Esophagus muscularis mucosa (tissue), 4 donors: ENCODE measurements around the gene CTNS. TPM values are rescaled to one million over a fixed set of nuclear protein-coding genes. Genes with fewer than 3 reads are reported as not detected.

Source experiments
- DNase-seq: peaks from one replicate; pipeline ENCODE4 v3.0.0-alpha.2; 2017; ENCODE audit errors: extremely low spot score
- H3K27ac ChIP-seq, 4 donors: fragments of 200-600 bp; sonication (generic); replicated peaks in 1 of 4; 1 replicate in 3 of 4; 2 replicates in 1 of 4; pipeline ENCODE4 v1.5.1; 2016 to 2019; ENCODE audit warnings: mild to moderate bottlenecking in 1 of 4
- H3K27me3 ChIP-seq, 4 donors: fragments of 200-600 bp; sonication (generic); one replicate each; pipeline versions ENCODE4 v1.5.1 to v1.6.0; 2016 to 2019
- H3K36me3 ChIP-seq, 4 donors: fragments of 200-600 bp; sonication (generic); one replicate each; pipeline ENCODE4 v1.5.1; 2016 to 2019
- H3K4me1 ChIP-seq, 4 donors: fragments of 200-600 bp; sonication (generic); one replicate each; pipeline ENCODE4 v1.5.1; 2016 to 2019
- H3K4me3 ChIP-seq, 4 donors: fragments of 200-600 bp; sonication (generic); 1 replicate in 2 of 4; 2 replicates in 2 of 4; pipeline ENCODE4 v1.5.1; 2016 to 2019; ENCODE audit warnings: mild to moderate bottlenecking in 4 of 4, moderate library complexity in 1 of 4
- H3K9me3 ChIP-seq, 4 donors: fragments of 200-600 bp; sonication (generic); 1 replicate in 3 of 4; 2 replicates in 1 of 4; pipeline ENCODE4 v1.5.1; 2016 to 2019
- EP300 ChIP-seq: sonication (generic); formaldehyde crosslinking; IDR thresholded peaks from one replicate; pipeline ENCODE4 v1.6.1; 2017; ENCODE audit warnings: antibody characterized with exemption
- POLR2A ChIP-seq: fragments of 450-650 bp; IDR thresholded peaks from one replicate; pipeline ENCODE4 v1.6.1; 2017; ENCODE audit warnings: antibody characterized with exemption, moderate library complexity, mild to moderate bottlenecking, low read depth
- POLR2AphosphoS5 ChIP-seq, 2 donors: sonication (generic); formaldehyde crosslinking; IDR thresholded peaks; one replicate each; pipeline ENCODE4 v1.6.1; 2017; ENCODE audit warnings: antibody characterized with exemption in 2 of 2
- WGBS: methylation state at CpG from one replicate; pipeline ENCODE4 v1.1.5; 2018; 5-methylcytosine and 5-hydroxymethylcytosine counted together
- intact Hi-C: fragments of 100-400 bp; cut with DNase I; formaldehyde crosslinking; loops from one replicate; pipeline ENCODE4 v1.15.1; 2023
- total RNA-seq, 4 donors: library from RNA; depleted of rRNA; stranded (reverse); fragments of >200 nt; gene quantifications; one replicate each; pipeline versions ENCODE4 v1.1.0 to v1.2.1, GENCODE V29; 2016
- TF ChIP-seq, protein P1 (sequence below), 3 experiments: fragments of 200-600 bp in 2 of 3; fragments of 450-650 bp in 1 of 3; sonication (generic) in 2 of 3; IDR thresholded peaks; one replicate each; pipeline ENCODE4 v1.5.1; 2017 to 2019; ENCODE audit warnings: antibody characterized with exemption in 3 of 3, mild to moderate bottlenecking in 2 of 3, moderate library complexity in 1 of 3

Gene CTNS
- total RNA-seq, 4 donors from 2014 or later, result 10.4 to 20.3 (median 15.5) TPM

DNA sequence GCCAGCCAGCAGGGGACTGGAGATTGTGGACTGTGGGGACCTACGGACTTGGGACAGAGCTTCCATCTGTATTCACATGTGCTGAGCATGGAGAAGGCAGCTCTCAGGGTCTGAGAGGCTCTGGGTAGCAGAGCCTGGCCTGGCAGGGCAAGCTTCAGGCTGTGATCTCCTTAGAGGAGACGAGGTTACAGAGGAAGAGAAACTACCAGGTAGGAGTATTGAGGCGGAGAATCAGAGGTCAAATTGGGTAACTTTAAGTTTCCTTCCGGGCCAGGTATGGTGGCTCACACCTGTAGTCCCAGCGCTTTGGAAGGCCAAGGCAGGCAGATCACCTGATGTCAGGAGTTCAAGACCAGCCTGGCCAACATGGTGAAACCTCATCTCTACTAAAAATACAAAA lies 8.8 kb downstream of the CTNS start:
- intact Hi-C loops, result no loop called here
- Histone ChIP-seq H3K36me3 (peaks cover 6 to 87% (median 49%) of the 10 kb centered on the region in 4 donors), H3K4me1 (peaks cover 0 to 11% (median 3%) of the 10 kb centered on the region in 4 donors), H3K27me3 (no peaks in the 10 kb centered on the region), H3K9me3 (no peaks in the 10 kb centered on the region), H3K27ac (no peak overlapping the region), H3K4me3 (no peak overlapping the region)
- whole genome bisulfite sequencing, result 81% methylated on average over 5 of the region's 5 CpGs
- DNase-seq, result no peak
- TF ChIP-seq, protein P1, sequence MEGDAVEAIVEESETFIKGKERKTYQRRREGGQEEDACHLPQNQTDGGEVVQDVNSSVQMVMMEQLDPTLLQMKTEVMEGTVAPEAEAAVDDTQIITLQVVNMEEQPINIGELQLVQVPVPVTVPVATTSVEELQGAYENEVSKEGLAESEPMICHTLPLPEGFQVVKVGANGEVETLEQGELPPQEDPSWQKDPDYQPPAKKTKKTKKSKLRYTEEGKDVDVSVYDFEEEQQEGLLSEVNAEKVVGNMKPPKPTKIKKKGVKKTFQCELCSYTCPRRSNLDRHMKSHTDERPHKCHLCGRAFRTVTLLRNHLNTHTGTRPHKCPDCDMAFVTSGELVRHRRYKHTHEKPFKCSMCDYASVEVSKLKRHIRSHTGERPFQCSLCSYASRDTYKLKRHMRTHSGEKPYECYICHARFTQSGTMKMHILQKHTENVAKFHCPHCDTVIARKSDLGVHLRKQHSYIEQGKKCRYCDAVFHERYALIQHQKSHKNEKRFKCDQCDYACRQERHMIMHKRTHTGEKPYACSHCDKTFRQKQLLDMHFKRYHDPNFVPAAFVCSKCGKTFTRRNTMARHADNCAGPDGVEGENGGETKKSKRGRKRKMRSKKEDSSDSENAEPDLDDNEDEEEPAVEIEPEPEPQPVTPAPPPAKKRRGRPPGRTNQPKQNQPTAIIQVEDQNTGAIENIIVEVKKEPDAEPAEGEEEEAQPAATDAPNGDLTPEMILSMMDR (IDR thresholded peaks at IDR 0.05), result no peak
- TF ChIP-seq POLR2A, result no peak
- TF ChIP-seq EP300, result no peak
- TF ChIP-seq POLR2AphosphoS5 (IDR thresholded peaks at IDR 0.05), result no peak

DNA sequence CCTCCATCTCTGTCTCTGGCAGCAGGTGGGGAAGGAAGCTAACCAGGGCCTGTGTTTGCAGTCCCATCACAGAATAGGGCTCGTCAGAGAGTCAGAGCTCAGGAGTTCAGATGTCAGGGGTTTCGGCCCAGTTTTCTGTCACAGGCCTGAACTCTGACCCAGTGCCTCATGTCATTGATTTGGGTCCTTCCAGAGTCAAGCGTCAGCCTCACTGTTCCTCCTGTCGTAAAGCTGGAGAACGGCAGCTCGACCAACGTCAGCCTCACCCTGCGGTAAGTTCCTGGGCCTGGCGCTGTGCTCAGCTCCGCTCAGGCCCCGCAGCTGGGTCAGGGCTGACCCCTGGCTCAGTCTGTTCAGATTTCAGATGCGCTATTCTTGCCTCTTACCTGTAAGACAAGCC lies 10.7 kb downstream of the CTNS start:
- TF ChIP-seq, protein P1 (IDR thresholded peaks at IDR 0.05), result no peak
- TF ChIP-seq EP300 (no peak), POLR2AphosphoS5 (IDR thresholded peaks at IDR 0.05) (no peak), POLR2A (no peak)
- 100% methylated on average over 3 of the region's 12 CpGs for WGBS
- H3K36me3 ChIP-seq, result peaks cover 6 to 88% (median 48%) of the 10 kb centered on the region in 4 donors
- intact Hi-C loops, result no loop called here
- DNase-seq, result no peak
- no peak overlapping the region for H3K4me3 ChIP-seq
- no peaks in the 10 kb centered on the region for H3K9me3 ChIP-seq
- H3K27ac ChIP-seq, result no peak overlapping the region
- H3K27me3 ChIP-seq, result no peaks in the 10 kb centered on the region
- peaks cover 0 to 5% (median 0%) of the 10 kb centered on the region in 4 donors for H3K4me1 ChIP-seq

DNA sequence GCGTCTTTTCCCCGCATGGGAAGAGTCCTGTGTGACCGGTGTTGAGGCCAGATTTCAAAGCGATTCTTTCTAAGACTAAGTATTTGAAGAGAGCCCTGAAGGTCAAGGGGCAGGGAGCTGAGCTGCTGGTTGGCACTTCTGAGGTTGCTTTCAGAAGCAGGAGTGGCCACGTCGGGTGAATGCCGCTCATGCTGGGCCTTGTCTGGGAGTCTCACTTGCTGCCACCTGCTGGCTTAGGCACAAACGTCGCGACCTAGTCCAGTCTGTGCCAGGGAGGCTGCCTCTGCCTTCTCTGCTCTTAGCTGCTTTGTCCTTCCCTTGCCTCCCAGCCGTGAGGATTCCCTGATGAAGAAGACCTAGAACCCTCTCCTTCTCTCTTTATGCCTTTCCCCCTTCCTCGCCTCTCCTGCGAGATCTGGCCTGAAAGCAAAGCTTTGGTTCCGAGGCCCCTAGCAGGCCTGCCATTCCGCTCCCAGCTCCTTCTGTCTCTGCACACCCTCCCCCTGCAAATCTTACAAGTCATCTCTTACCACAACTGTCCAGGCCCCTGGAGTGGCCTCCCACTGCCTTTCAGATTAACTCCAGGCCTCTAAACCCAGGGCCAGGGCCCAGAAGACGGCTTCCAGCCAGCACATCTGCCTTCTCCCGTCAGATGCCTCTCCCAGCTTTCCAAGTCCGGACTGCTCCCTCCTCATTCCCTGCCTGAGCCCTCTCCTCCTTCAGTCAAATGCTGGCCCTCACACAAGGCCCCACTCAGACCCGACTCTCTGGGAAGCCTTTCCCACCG lies 11.4 kb downstream of the CTNS start:
- intact Hi-C loops, result no loop called here
- peaks cover 6 to 81% (median 47%) of the 10 kb centered on the region in 4 donors for H3K36me3 ChIP-seq

DNA sequence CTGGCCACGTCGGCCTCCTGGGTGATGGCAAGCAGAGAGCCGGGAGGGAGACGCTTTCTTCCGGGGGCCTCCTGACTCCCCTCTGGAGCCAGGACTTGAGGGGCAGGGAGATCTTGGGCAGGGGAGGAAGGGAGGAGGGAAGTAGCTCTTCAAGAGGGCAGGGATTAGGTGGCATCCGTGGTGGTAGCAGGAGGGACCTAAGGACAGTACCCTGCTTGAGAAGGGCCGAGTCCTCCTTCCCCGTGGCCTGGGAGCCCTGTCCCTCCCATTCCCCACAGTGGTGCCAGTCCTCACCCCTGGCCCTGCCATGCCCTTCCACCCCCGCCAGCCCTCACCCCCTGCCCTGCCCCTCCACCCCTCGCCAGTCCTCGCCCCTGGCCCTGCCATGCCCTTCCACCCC lies 19.2 kb downstream of the CTNS start:
- Histone ChIP-seq H3K9me3 (no peaks in the 10 kb centered on the region), H3K4me3 (no peak overlapping the region), H3K4me1 (peaks cover 21 to 34% (median 30%) of the 10 kb centered on the region in 4 donors), H3K36me3 (peaks cover 0 to 29% (median 4%) of the 10 kb centered on the region in 4 donors), H3K27ac (no peak overlapping the region), H3K27me3 (no peaks in the 10 kb centered on the region)
- DNase-seq, result no peak
- intact Hi-C loops, result no loop called here
- WGBS, result 91% methylated on average over 11 of the region's 11 CpGs
- TF ChIP-seq, protein P1 (IDR thresholded peaks at IDR 0.05), result no peak
- TF ChIP-seq POLR2AphosphoS5 (IDR thresholded peaks at IDR 0.05) (no peak), POLR2A (no peak), EP300 (no peak)

More for the DNA sequence above, 11.4 kb downstream of the CTNS start:
- Histone ChIP-seq H3K9me3 (no peaks in the 10 kb centered on the region), H3K27ac (no peak overlapping the region), H3K27me3 (no peaks in the 10 kb centered on the region), H3K4me3 (no peak overlapping the region), H3K4me1 (peaks cover 0 to 5% (median 0%) of the 10 kb centered on the region in 4 donors)
- TF ChIP-seq EP300, result no peak
- no peak for TF ChIP-seq POLR2A
- TF ChIP-seq, protein P1 (IDR thresholded peaks at IDR 0.05), result peak in 1 of 3 experiments; percentile 34
- TF ChIP-seq POLR2AphosphoS5 (IDR thresholded peaks at IDR 0.05), result no peak
- DNase-seq, result no peak
- 59% methylated on average over 20 of the region's 20 CpGs for WGBS
